SK-N-SH treated with all-trans-retinoic acid at 6 μM for 48 hours (cell line): ENCODE measurements around the gene ASIC3.
"Not testable (repeated sequence)": the region's sequence is repeated elsewhere in the genome, so short reads cannot be mapped to it uniquely, and the experiment has no call there.

ENCODE experiments used
- ATAC-seq: fragments of 200-7000 bp; cut with Tn5 transposase; 3 replicates; pipeline ENCODE4 v1.9.1; 2020; ENCODE audit warnings: mild to moderate bottlenecking, moderate library complexity
- ARNTL ChIP-seq: fragments of 450-650 bp; formaldehyde crosslinking; IDR thresholded peaks from 2 replicates; pipeline ENCODE4 v1.5.0; 2020; ENCODE audit warnings: low read depth, mild to moderate bottlenecking, moderate library complexity, borderline replicate concordance
- CREB5 ChIP-seq: fragments of 250-450 bp; sonication (Bioruptor Pico); IDR thresholded peaks from 2 replicates; pipeline ENCODE4 v1.5.1; 2020; ENCODE audit warnings: low read depth, mild to moderate bottlenecking, moderate library complexity
- CSDC2 ChIP-seq: fragments of 250-450 bp; sonication (Bioruptor Pico); IDR thresholded peaks from 2 replicates; pipeline ENCODE4 v1.5.0; 2020; ENCODE audit warnings: mild to moderate bottlenecking, moderate library complexity
- CSRNP3 ChIP-seq: fragments of 250-450 bp; sonication (Bioruptor Pico); IDR thresholded peaks from 2 replicates; pipeline ENCODE4 v1.5.1; 2021; ENCODE audit warnings: mild to moderate bottlenecking, moderate library complexity
- ESRRG ChIP-seq: fragments of 250-450 bp; sonication (Bioruptor Pico); IDR thresholded peaks from 2 replicates; pipeline ENCODE4 v1.6.1; 2021; ENCODE audit warnings: mild to moderate bottlenecking
- GLIS3 ChIP-seq: fragments of 250-450 bp; sonication (Bioruptor Pico); IDR thresholded peaks from 2 replicates; pipeline ENCODE4 v1.5.0; 2020; ENCODE audit warnings: mild to moderate bottlenecking, moderate library complexity
- ISL1 ChIP-seq: fragments of 250-450 bp; sonication (Bioruptor Pico); IDR thresholded peaks from 2 replicates; pipeline ENCODE4 v2.1.2; 2022; ENCODE audit warnings: mild to moderate bottlenecking, moderate library complexity
- OSR1 ChIP-seq: fragments of 250-450 bp; sonication (Bioruptor Pico); IDR thresholded peaks from 2 replicates; pipeline ENCODE4 v1.8.0; 2022; ENCODE audit warnings: moderate library complexity, mild to moderate bottlenecking, inconsistent platforms
- PATZ1 ChIP-seq: fragments of 250-450 bp; sonication (Bioruptor Pico); IDR thresholded peaks from 2 replicates; pipeline ENCODE4 v1.8.0; 2020; ENCODE audit warnings: mild to moderate bottlenecking, moderate library complexity, borderline replicate concordance
- POU6F1 ChIP-seq: fragments of 250-450 bp; sonication (Bioruptor Pico); IDR thresholded peaks from 2 replicates; pipeline ENCODE4 v1.8.0; 2021; ENCODE audit warnings: low read depth, mild to moderate bottlenecking, moderate library complexity, borderline replicate concordance
- SNAI2 ChIP-seq: fragments of 250-450 bp; sonication (Bioruptor Pico); IDR thresholded peaks from 2 replicates; pipeline ENCODE4 v1.5.0; 2020; ENCODE audit warnings: mild to moderate bottlenecking, moderate library complexity
- TCF4 ChIP-seq: fragments of 250-450 bp; sonication (Bioruptor Pico); IDR thresholded peaks from 2 replicates; pipeline ENCODE4 v1.8.0; 2021; ENCODE audit warnings: mild to moderate bottlenecking, moderate library complexity, borderline replicate concordance
- TOX ChIP-seq: fragments of 250-450 bp; sonication (Bioruptor Pico); IDR thresholded peaks from 2 replicates; pipeline ENCODE4 v1.8.0; 2021; ENCODE audit warnings: mild to moderate bottlenecking, moderate library complexity, borderline replicate concordance
- TSHZ2 ChIP-seq: fragments of 250-450 bp; sonication (Bioruptor Pico); IDR thresholded peaks from 2 replicates; pipeline ENCODE4 v1.5.0; 2020; ENCODE audit warnings: mild to moderate bottlenecking, moderate library complexity
- ZC3H10 ChIP-seq: fragments of 250-450 bp; sonication (Bioruptor Pico); IDR thresholded peaks from 2 replicates; pipeline ENCODE4 v1.5.1; 2021; ENCODE audit warnings: mild to moderate bottlenecking, moderate library complexity
- ZFP3 ChIP-seq: fragments of 250-450 bp; sonication (Bioruptor Pico); IDR thresholded peaks from 2 replicates; pipeline ENCODE4 v1.5.0; 2020; ENCODE audit warnings: mild to moderate bottlenecking, moderate library complexity
- ZFP30 ChIP-seq: fragments of 450-650 bp; formaldehyde crosslinking; IDR thresholded peaks from 2 replicates; pipeline ENCODE4 v1.5.0; 2022; ENCODE audit warnings: mild to moderate bottlenecking, moderate library complexity
- ZNF70 ChIP-seq: fragments of 450-650 bp; formaldehyde crosslinking; IDR thresholded peaks from 2 replicates; pipeline ENCODE4 v1.5.0; 2020; ENCODE audit warnings: mild to moderate bottlenecking, moderate library complexity
- ZNF8 ChIP-seq: fragments of 450-650 bp; formaldehyde crosslinking; IDR thresholded peaks from 2 replicates; pipeline ENCODE4 v1.5.0; 2020; ENCODE audit warnings: mild to moderate bottlenecking, moderate library complexity

ASIC3 gene

GRCh38 chr7:151010037-151010306 lies 38.4 kb upstream of the ASIC3 start:
- TF ChIP-seq GLIS3 (CRISPR knock-in tag) (no peak), ZC3H10 (CRISPR knock-in tag) (no peak), SNAI2 (CRISPR knock-in tag) (no peak), ESRRG (CRISPR knock-in tag) (no peak), PATZ1 (CRISPR knock-in tag) (no peak), CSDC2 (no peak), TOX (CRISPR knock-in tag) (no peak), ZFP30 (CRISPR knock-in tag) (no peak), ZNF8 (CRISPR knock-in tag) (no peak), OSR1 (CRISPR knock-in tag) (no peak)
- ATAC-seq, result no peak

GRCh38 chr7:151010307-151011096 lies 37.8 kb upstream of the ASIC3 start:
- TF ChIP-seq ISL1 (CRISPR knock-in tag) (no peak), TSHZ2 (CRISPR knock-in tag) (no peak), ZC3H10 (CRISPR knock-in tag) (no peak), ZFP30 (CRISPR knock-in tag) (no peak), CSRNP3 (CRISPR knock-in tag) (no peak), ARNTL (no peak), SNAI2 (CRISPR knock-in tag) (no peak), ZNF70 (CRISPR knock-in tag) (no peak), ZFP3 (CRISPR knock-in tag) (no peak), POU6F1 (CRISPR knock-in tag) (no peak), PATZ1 (CRISPR knock-in tag) (no peak), ESRRG (CRISPR knock-in tag) (no peak), CREB5 (CRISPR knock-in tag) (no peak), ZNF8 (CRISPR knock-in tag) (no peak), GLIS3 (CRISPR knock-in tag) (no peak)
- no peak for ATAC-seq

GRCh38 chr7:151011097-151011409 lies 37.3 kb upstream of the ASIC3 start:
- no peak for ATAC-seq
- TF ChIP-seq TCF4, result no peak
- no peak for TF ChIP-seq POU6F1 (CRISPR knock-in tag)
- TF ChIP-seq ZFP3 (CRISPR knock-in tag), result no peak
- no peak for TF ChIP-seq ZC3H10 (CRISPR knock-in tag)
- no peak for TF ChIP-seq ARNTL
- no peak for TF ChIP-seq SNAI2 (CRISPR knock-in tag)
- TF ChIP-seq PATZ1 (CRISPR knock-in tag), result no peak
- TF ChIP-seq ZNF8 (CRISPR knock-in tag), result no peak

- ATAC-seq, result not testable (repeated sequence)
These were observed 36.7 kb upstream of the ASIC3 start for GRCh38 chr7:151011616-151012015.
